Glutamatergic neuron (in vitro differentiated cells): Measurements from ENCODE around the gene RANBP10. TPM values are rescaled to one million over a fixed set of nuclear protein-coding genes. Genes with fewer than 3 reads are reported as not detected.

Experiments
- DNase-seq: peaks from one replicate; pipeline ENCODE4 v3.0.0; 2022
- H3K27ac Mint-ChIP-seq: one replicate; pipeline ENCODE4 v1.8.0; 2020; ENCODE audit warnings: mild to moderate bottlenecking, mixed read lengths, inconsistent platforms; ENCODE audit not compliant: unreplicated experiment
- H3K27me3 Mint-ChIP-seq: one replicate; pipeline ENCODE4 v1.8.0; 2020; ENCODE audit warnings: mild to moderate bottlenecking, moderate library complexity, mixed read lengths, inconsistent platforms; ENCODE audit not compliant: unreplicated experiment
- H3K36me3 Mint-ChIP-seq: one replicate; pipeline ENCODE4 v1.8.0; 2020; ENCODE audit warnings: mild to moderate bottlenecking, mixed read lengths, inconsistent platforms; ENCODE audit not compliant: unreplicated experiment
- H3K4me1 Mint-ChIP-seq: one replicate; pipeline ENCODE4 v1.8.0; 2020; ENCODE audit warnings: mild to moderate bottlenecking, low read depth, mixed read lengths, inconsistent platforms; ENCODE audit not compliant: unreplicated experiment
- H3K4me3 Mint-ChIP-seq: one replicate; pipeline ENCODE4 v1.8.0; 2020; ENCODE audit warnings: mild to moderate bottlenecking, mixed read lengths, inconsistent platforms; ENCODE audit not compliant: unreplicated experiment
- H3K9me3 Mint-ChIP-seq: one replicate; pipeline ENCODE4 v1.8.0; 2020; ENCODE audit warnings: mild to moderate bottlenecking, moderate library complexity, mixed read lengths, inconsistent platforms; ENCODE audit not compliant: unreplicated experiment
- total RNA-seq: library from RNA; stranded (reverse); fragmentation: NEBNext Ultra II Directional; extraction: Animal tissue kit (Norgen Biotek cat#: 25700); gene quantifications from one replicate; pipeline ENCODE4 v1.2.1, GENCODE V29; 2021; ENCODE audit not compliant: unreplicated experiment
- TF ChIP-seq, protein P1 (sequence below): fragments of 200-600 bp; sonication (generic); IDR thresholded peaks from one replicate; pipeline ENCODE4 v1.5.0; 2021; ENCODE audit not compliant: partially characterized antibody, unreplicated experiment

The RANBP10 gene
- total RNA-seq, 1 donor from 2014 or later = 32.0 TPM

DNA sequence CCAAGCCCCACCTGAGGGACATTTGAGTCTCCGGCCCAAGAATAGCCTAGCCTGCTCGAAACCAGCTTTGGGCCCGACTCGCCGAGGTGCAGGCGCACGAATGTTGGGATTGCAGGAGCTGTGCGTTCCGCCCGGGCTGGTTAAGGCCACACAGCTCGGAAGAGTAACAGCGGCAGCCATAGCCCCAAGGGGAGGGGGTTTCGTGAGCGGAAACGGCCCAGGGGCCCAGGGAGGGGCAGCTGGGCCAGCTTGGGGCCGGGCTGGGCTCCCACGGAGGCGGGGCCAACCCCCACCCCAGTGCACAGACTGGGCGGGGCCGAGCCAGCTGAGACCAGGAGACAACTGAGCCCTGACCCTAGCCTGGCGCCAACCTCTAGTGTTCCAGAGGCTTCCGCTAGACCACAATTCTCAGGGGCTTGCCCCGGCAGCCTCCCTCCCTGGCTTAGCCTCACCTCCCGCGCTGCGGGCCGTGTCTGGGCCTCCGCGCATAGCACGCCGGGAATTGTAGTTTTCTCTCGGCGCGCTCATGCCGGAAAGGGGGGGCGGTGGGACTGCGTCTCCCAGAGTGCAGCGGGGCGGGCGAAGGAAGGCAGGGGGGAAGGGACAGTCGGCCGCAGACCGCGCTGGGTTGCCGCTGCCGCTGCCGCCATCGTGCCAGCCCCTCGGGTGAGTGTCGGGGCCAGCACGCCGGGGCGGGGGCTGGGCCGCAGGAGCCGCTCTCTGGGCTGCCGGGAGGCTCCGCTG lies 40.1 kb upstream of the RANBP10 start, which contains the start of gene NUTF2:
Gene NUTF2, plus strand, starts transcription at position 614 of the 744 bp plus-strand sequence. CDS start 18,198 bp downstream, outside the sequence.
- Mint-ChIP-seq H3K4me3 (peak within 1 kb of the TSS; percentile 97), H3K9me3 (peaks cover 15% of the 10 kb centered on the region), H3K27me3 (peaks cover under 1% of the 10 kb centered on the region), H3K4me1 (peaks cover 32% of the 10 kb centered on the region), H3K36me3 (no peaks in the 10 kb centered on the region), H3K27ac (peak within 1 kb of the TSS; percentile 96)
- TF ChIP-seq, protein P1, sequence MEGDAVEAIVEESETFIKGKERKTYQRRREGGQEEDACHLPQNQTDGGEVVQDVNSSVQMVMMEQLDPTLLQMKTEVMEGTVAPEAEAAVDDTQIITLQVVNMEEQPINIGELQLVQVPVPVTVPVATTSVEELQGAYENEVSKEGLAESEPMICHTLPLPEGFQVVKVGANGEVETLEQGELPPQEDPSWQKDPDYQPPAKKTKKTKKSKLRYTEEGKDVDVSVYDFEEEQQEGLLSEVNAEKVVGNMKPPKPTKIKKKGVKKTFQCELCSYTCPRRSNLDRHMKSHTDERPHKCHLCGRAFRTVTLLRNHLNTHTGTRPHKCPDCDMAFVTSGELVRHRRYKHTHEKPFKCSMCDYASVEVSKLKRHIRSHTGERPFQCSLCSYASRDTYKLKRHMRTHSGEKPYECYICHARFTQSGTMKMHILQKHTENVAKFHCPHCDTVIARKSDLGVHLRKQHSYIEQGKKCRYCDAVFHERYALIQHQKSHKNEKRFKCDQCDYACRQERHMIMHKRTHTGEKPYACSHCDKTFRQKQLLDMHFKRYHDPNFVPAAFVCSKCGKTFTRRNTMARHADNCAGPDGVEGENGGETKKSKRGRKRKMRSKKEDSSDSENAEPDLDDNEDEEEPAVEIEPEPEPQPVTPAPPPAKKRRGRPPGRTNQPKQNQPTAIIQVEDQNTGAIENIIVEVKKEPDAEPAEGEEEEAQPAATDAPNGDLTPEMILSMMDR = no peak
- DNase-seq = peak; percentile 98

DNA sequence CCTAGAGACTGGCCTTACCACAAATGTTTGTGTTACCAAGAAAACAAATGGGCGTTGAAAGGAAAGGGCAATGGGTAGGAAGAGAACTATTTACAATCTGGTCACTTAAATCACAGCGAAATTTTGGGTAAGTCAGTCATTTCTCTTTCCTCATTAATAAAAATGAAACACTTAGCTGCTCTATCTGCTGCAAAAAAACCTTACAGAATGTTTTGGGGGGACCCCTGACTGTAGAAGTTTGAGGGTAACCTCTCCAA lies 39.6 kb upstream of the RANBP10 start:
- peaks cover 15% of the 10 kb centered on the region for H3K9me3 Mint-ChIP-seq
- peaks cover 3% of the 10 kb centered on the region for H3K27me3 Mint-ChIP-seq
- H3K27ac Mint-ChIP-seq = peak overlapping the region; percentile 96
- TF ChIP-seq, protein P1 = no peak
- H3K4me1 Mint-ChIP-seq = peaks cover 32% of the 10 kb centered on the region
- no peak for DNase-seq
- H3K4me3 Mint-ChIP-seq = peak overlapping the region; percentile 97
- no peaks in the 10 kb centered on the region for H3K36me3 Mint-ChIP-seq

DNA sequence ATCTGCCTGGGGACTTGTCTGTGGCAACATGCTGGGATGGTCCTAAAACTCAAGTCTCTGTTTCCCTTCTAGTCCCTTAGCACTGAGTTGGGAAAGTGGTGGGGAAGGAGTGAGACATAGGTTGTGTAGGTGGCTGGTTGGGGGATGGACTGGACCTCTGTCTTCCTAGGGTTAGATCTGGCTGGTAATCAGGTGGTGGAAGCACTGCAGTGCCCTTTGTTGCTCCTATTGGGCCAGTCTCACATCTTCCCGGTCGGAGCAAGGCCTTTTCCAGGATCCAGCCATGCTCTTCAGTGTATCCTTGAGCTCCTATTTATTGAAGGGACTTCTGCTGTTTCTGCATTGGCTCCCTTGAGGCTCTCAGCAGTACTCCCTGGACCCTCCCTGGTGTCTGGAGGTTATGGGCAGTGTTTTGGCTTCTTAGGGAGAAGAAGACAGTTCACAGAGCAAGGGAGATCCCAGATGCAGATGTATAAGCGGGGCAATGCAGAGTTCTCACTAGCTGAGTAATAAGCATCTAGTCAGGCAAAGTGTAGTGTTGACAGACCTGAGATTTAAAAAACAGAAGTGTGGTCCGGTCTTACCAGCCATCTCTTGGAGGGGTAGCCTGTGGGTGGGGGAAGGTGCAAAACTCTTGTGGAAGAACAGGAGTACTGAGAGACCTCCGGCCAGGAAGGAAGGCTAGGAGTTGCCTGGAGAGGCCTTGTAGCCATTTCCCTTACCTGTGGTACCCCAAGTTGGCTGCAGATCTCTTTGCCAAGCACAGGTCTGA lies 39.1 kb upstream of the RANBP10 start:
- TF ChIP-seq, protein P1 = no peak
- peaks cover 3% of the 10 kb centered on the region for H3K27me3 Mint-ChIP-seq
- peak overlapping the region; percentile 97 for H3K4me3 Mint-ChIP-seq
- peaks cover 32% of the 10 kb centered on the region for H3K4me1 Mint-ChIP-seq
- H3K9me3 Mint-ChIP-seq = peaks cover 15% of the 10 kb centered on the region
- H3K36me3 Mint-ChIP-seq = no peaks in the 10 kb centered on the region
- H3K27ac Mint-ChIP-seq = peak overlapping the region; percentile 96
- DNase-seq = no peak

DNA sequence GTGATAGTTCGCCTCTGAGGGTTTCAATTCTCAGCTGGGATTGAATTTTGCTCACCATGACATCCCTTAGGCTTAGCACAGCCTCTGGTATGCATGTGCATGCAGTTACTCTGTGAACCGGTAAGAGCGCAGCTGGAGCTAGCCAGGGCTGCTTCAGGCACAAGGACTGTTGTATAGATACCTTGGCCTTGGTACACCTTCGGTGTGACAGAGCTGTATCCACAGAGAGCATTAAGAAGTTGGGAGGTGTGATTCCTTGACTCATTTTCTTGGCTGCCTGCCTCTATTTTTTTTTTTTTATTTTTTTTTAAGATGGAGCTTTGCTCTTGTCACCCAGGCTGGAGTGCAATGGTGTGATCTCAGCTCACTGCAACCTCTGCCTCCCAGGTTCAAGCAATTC lies 38.1 kb upstream of the RANBP10 start:
- Mint-ChIP-seq H3K4me1 (peaks cover 32% of the 10 kb centered on the region), H3K4me3 (peak overlapping the region; percentile 97), H3K27ac (peak overlapping the region; percentile 48), H3K27me3 (peaks cover 3% of the 10 kb centered on the region), H3K9me3 (peaks cover 15% of the 10 kb centered on the region), H3K36me3 (no peaks in the 10 kb centered on the region)
- DNase-seq = no peak
- TF ChIP-seq, protein P1 = no peak

DNA sequence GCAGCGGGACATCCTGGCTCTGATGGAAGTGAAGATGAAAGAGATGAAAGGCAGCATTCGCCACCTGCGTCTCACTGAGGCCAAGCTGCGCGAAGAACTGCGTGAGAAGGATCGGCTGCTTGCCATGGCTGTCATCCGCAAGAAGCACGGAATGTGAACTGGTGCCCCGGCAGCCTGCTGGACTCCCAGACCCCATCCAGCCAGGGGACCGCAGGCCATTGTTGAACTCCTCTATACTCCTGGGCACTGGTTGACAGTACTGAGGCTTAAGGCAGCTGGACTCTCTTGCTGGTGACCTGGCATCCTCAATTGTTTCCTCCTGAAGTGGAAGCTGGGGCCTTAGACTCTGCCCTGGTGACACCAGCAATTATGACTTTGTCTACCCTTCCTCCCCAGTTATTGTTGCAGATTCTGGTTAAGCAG lies 37.0 kb upstream of the RANBP10 start:
- Mint-ChIP-seq H3K27ac (peak overlapping the region; percentile 95), H3K36me3 (no peaks in the 10 kb centered on the region), H3K27me3 (peaks cover 3% of the 10 kb centered on the region), H3K9me3 (peaks cover 15% of the 10 kb centered on the region), H3K4me3 (peak overlapping the region; percentile 97), H3K4me1 (peaks cover 30% of the 10 kb centered on the region)
- DNase-seq = no peak
- TF ChIP-seq, protein P1 = no peak
